Measurements from ENCODE around the gene USP54. TPM values are rescaled to one million over a fixed set of nuclear protein-coding genes. Genes with fewer than 3 reads are reported as not detected.

USP54 gene
- total and polyA plus RNA-seq, 2 of the 13 experiments (the other 11 are each of a cell fraction or from before 2014, with no cell fraction given) = 18.1 to 25.0 TPM

GRCh38 chr10:73529089-73529832 lies 61.9 kb downstream of the USP54 start (continued):
- TF ChIP-seq NFAT5 (CRISPR knock-in tag; IDR thresholded peaks at IDR 0.05) (no peak), ARID5B (CRISPR knock-in tag; IDR thresholded peaks at IDR 0.05) (peak; percentile 13; the same call in 1 of the 2 replicates), REXO4 (CRISPR knock-in tag; IDR thresholded peaks at IDR 0.05; ENCODE audit: borderline replicate concordance) (no peak), SMAD1 (CRISPR knock-in tag; IDR thresholded peaks at IDR 0.05; ENCODE audit: borderline replicate concordance, low read depth) (no peak), MED1 (CRISPR knock-in tag; IDR thresholded peaks at IDR 0.05) (0 out of 2 replicates have a peak, but pooled peaks have one; percentile 24), KDM5B (CRISPR knock-in tag; IDR thresholded peaks at IDR 0.05; ENCODE audit: borderline replicate concordance) (no peak), PCBP2 (optimal IDR thresholded peaks at IDR 0.05; ENCODE audit: low read depth, low read length, poor library complexity, severe bottlenecking) (no peak)
- TF ChIP-seq, protein P1, sequence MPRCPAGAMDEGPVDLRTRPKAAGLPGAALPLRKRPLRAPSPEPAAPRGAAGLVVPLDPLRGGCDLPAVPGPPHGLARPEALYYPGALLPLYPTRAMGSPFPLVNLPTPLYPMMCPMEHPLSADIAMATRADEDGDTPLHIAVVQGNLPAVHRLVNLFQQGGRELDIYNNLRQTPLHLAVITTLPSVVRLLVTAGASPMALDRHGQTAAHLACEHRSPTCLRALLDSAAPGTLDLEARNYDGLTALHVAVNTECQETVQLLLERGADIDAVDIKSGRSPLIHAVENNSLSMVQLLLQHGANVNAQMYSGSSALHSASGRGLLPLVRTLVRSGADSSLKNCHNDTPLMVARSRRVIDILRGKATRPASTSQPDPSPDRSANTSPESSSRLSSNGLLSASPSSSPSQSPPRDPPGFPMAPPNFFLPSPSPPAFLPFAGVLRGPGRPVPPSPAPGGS (CRISPR knock-in tag; IDR thresholded peaks at IDR 0.05) = no peak
- TF ChIP-seq, protein P2, sequence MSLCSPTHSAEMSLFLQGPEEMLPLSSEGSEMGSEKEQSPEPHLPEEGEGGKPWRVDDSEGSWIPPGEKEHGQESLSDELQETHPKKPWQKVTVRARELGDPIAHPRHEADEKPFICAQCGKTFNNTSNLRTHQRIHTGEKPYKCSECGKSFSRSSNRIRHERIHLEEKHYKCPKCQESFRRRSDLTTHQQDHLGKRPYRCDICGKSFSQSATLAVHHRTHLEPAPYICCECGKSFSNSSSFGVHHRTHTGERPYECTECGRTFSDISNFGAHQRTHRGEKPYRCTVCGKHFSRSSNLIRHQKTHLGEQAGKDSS (CRISPR knock-in tag; IDR thresholded peaks at IDR 0.05; ENCODE audit: borderline replicate concordance, low read depth) = no peak
- TF ChIP-seq, protein P3, sequence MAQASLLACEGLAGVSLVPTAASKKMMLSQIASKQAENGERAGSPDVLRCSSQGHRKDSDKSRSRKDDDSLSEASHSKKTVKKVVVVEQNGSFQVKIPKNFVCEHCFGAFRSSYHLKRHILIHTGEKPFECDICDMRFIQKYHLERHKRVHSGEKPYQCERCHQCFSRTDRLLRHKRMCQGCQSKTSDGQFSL (CRISPR knock-in tag; IDR thresholded peaks at IDR 0.05) = 0 out of 2 replicates have a peak, but pooled peaks have one; percentile 57
- TF ChIP-seq, protein P4, sequence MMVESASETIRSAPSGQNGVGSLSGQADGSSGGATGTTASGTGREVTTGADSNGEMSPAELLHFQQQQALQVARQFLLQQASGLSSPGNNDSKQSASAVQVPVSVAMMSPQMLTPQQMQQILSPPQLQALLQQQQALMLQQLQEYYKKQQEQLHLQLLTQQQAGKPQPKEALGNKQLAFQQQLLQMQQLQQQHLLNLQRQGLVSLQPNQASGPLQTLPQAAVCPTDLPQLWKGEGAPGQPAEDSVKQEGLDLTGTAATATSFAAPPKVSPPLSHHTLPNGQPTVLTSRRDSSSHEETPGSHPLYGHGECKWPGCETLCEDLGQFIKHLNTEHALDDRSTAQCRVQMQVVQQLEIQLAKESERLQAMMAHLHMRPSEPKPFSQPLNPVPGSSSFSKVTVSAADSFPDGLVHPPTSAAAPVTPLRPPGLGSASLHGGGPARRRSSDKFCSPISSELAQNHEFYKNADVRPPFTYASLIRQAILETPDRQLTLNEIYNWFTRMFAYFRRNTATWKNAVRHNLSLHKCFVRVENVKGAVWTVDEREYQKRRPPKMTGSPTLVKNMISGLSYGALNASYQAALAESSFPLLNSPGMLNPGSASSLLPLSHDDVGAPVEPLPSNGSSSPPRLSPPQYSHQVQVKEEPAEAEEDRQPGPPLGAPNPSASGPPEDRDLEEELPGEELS (CRISPR knock-in tag; IDR thresholded peaks at IDR 0.05) = 0 out of 2 replicates have a peak, but pooled peaks have one; percentile 11
